ENCODE results near the gene SCO2. TPM values are rescaled to one million over a fixed set of nuclear protein-coding genes. Genes with fewer than 3 reads are reported as not detected.

The SCO2 gene
- total and polyA plus RNA-seq, 2 experiments from 2014 or later, result 2.0 to 11.2 TPM

- H3K4me1 ChIP-seq (ENCODE audit: insufficient read depth), result peaks cover 42% of the 10 kb centered on the region
- H2AFZ ChIP-seq, result peak overlapping the region; percentile 51
- no peaks in the 10 kb centered on the region for H3K36me3 ChIP-seq (replicated peaks; ENCODE audit: insufficient read depth, low read depth)
- H3K9me3 ChIP-seq (ENCODE audit: low read depth), result no peaks in the 10 kb centered on the region
- H4K20me1 ChIP-seq (ENCODE audit: insufficient read depth, poor library complexity, severe bottlenecking), result no peaks in the 10 kb centered on the region
- H3K27ac ChIP-seq, result peak overlapping the region; percentile 96
- TF ChIP-seq CTCF (IDR thresholded peaks at IDR 0.05; ENCODE audit: poor library complexity) (no peak), EZH2 (IDR thresholded peaks at IDR 0.05; ENCODE audit: borderline replicate concordance) (peak; percentile 19), EZH2phosphoT487 (IDR thresholded peaks at IDR 0.05; ENCODE audit: low read depth, severe bottlenecking, unreplicated experiment) (no peak)
- H3K27me3 ChIP-seq, result peaks cover 11% of the 10 kb centered on the region
- peak; percentile 91 for DNase-seq (ENCODE audit: low spot score)
- peak overlapping the region; percentile 99 for H3K4me2 ChIP-seq
- peak overlapping the region; percentile 52 for H3K4me3 ChIP-seq
- no peaks in the 10 kb centered on the region for H3K9me2 ChIP-seq (replicated peaks; ENCODE audit: insufficient read depth)
- H3K79me2 ChIP-seq, result no peaks in the 10 kb centered on the region
- 16% methylated on average over 41 of the region's 53 CpGs for WGBS (ENCODE audit: low lambda C conversion rate, missing lambda C conversion rate)
Measured at GRCh38 chr22:50530877-50531545, 5.6 kb upstream of the SCO2 start.

- H3K27ac ChIP-seq, result peak overlapping the region; percentile 96
- no peaks in the 10 kb centered on the region for H3K9me3 ChIP-seq (ENCODE audit: low read depth)
- H3K27me3 ChIP-seq, result peaks cover 11% of the 10 kb centered on the region
- no peaks in the 10 kb centered on the region for H4K20me1 ChIP-seq (ENCODE audit: insufficient read depth, poor library complexity, severe bottlenecking)
- H3K9me2 ChIP-seq (replicated peaks; ENCODE audit: insufficient read depth), result no peaks in the 10 kb centered on the region
- 9% methylated on average over 4 of the region's 21 CpGs for WGBS (ENCODE audit: low lambda C conversion rate, missing lambda C conversion rate)
- no peaks in the 10 kb centered on the region for H3K36me3 ChIP-seq (replicated peaks; ENCODE audit: insufficient read depth, low read depth)
- peaks cover 42% of the 10 kb centered on the region for H3K4me1 ChIP-seq (ENCODE audit: insufficient read depth)
- H3K79me2 ChIP-seq, result no peaks in the 10 kb centered on the region
- peak overlapping the region; percentile 23 for H2AFZ ChIP-seq
- peak overlapping the region; percentile 99 for H3K4me2 ChIP-seq
- DNase-seq (ENCODE audit: low spot score), result no peak
- TF ChIP-seq CTCF (IDR thresholded peaks at IDR 0.05; ENCODE audit: poor library complexity) (no peak), EZH2 (IDR thresholded peaks at IDR 0.05; ENCODE audit: borderline replicate concordance) (peak; percentile 41)
- peak overlapping the region; percentile 49 for H3K4me3 ChIP-seq
Measured at GRCh38 chr22:50530580-50530876, 5.1 kb upstream of the SCO2 start.

- H3K9me3 ChIP-seq (ENCODE audit: low read depth), result no peaks in the 10 kb centered on the region
- peak within 1 kb of the TSS; percentile 23 for H2AFZ ChIP-seq
- no peaks in the 10 kb centered on the region for H3K36me3 ChIP-seq (replicated peaks; ENCODE audit: insufficient read depth, low read depth)
- H4K20me1 ChIP-seq (ENCODE audit: insufficient read depth, poor library complexity, severe bottlenecking), result no peaks in the 10 kb centered on the region
- peaks cover 42% of the 10 kb centered on the region for H3K4me1 ChIP-seq (ENCODE audit: insufficient read depth)
- TF ChIP-seq EZH2 (IDR thresholded peaks at IDR 0.05; ENCODE audit: borderline replicate concordance) (peak; percentile 12), CTCF (IDR thresholded peaks at IDR 0.05; ENCODE audit: poor library complexity) (no peak)
- no peaks in the 10 kb centered on the region for H3K79me2 ChIP-seq
- H3K4me2 ChIP-seq, result peak within 1 kb of the TSS; percentile 99
- WGBS (ENCODE audit: low lambda C conversion rate, missing lambda C conversion rate), result 7% methylated on average over 43 of the region's 92 CpGs
- H3K27ac ChIP-seq, result peak within 1 kb of the TSS; percentile 96
- peak within 1 kb of the TSS; percentile 49 for H3K4me3 ChIP-seq
- peak; percentile 84 for DNase-seq (ENCODE audit: low spot score)
- peaks cover 11% of the 10 kb centered on the region for H3K27me3 ChIP-seq
- H3K9me2 ChIP-seq (replicated peaks; ENCODE audit: insufficient read depth), result no peaks in the 10 kb centered on the region
Measured at GRCh38 chr22:50529897-50530579, 4.6 kb upstream of the SCO2 start, which contains the start of gene TYMP. TSS of gene TYMP (minus strand) at chr22:50530012. CDS start at chr22:50529709, 303 bp downstream.
